Esophagus squamous epithelium (tissue), 4 donors: ENCODE results near the gene ENAM.

Experiments
- CTCF ChIP-seq, 6 experiments: fragments of 450-650 bp in 4 of 6; fragments of 200-600 bp in 2 of 6; sonication (generic) in 2 of 6; IDR thresholded peaks; one replicate each; pipeline ENCODE4 v1.5.1; 2016 to 2019; ENCODE audit warnings: antibody characterized with exemption in 6 of 6, mild to moderate bottlenecking in 4 of 6, moderate library complexity in 4 of 6
- POLR2A ChIP-seq, 4 donors: fragments of 450-650 bp; IDR thresholded peaks; one replicate each; pipeline ENCODE4 v1.6.1; 2017; ENCODE audit warnings: antibody characterized with exemption in 4 of 4, mild to moderate bottlenecking in 4 of 4, moderate library complexity in 3 of 4

GRCh38 chr4:70589785-70590184 is 38.8 kb upstream of the ENAM start:
- no peak for TF ChIP-seq CTCF (IDR thresholded peaks at IDR 0.05)
- no peak for TF ChIP-seq POLR2A (IDR thresholded peaks at IDR 0.05)
